Tibial nerve (tissue), 4 donors: Measurements from ENCODE around the gene TNIP1. TPM values are rescaled to one million over a fixed set of nuclear protein-coding genes. Genes with fewer than 3 reads are reported as not detected.

Experiments
- DNase-seq, 2 donors: peaks; one replicate each; pipeline ENCODE4 v3.0.0-alpha.2; 2019; ENCODE audit warnings: low spot score in 2 of 2
- H3K27ac ChIP-seq, 4 donors: fragments of 200-600 bp; sonication (generic) in 3 of 4; one replicate each; pipeline ENCODE4 v1.5.1; 2017 to 2019; ENCODE audit warnings: mild to moderate bottlenecking in 1 of 4
- H3K27me3 ChIP-seq, 2 donors: fragments of 200-600 bp; sonication (generic) in 1 of 2; one replicate each; pipeline versions ENCODE4 v1.5.1 to v1.6.0; 2017 to 2019
- H3K36me3 ChIP-seq, 3 donors: fragments of 200-600 bp; sonication (generic); one replicate each; pipeline ENCODE4 v1.5.1; 2018 to 2019
- H3K4me1 ChIP-seq, 4 donors: fragments of 200-600 bp; sonication (generic) in 3 of 4; one replicate each; pipeline ENCODE4 v1.5.1; 2017 to 2019
- H3K4me3 ChIP-seq, 4 donors: fragments of 200-600 bp; sonication (generic) in 3 of 4; one replicate each; pipeline ENCODE4 v1.5.1; 2017 to 2019; ENCODE audit warnings: mild to moderate bottlenecking in 1 of 4, moderate library complexity in 1 of 4
- H3K9me3 ChIP-seq, 4 donors: fragments of 200-600 bp; sonication (generic) in 3 of 4; one replicate each; pipeline ENCODE4 v1.5.1; 2017 to 2019
- CTCF ChIP-seq, 5 experiments: fragments of 200-600 bp in 3 of 5; fragments of 450-650 bp in 2 of 5; sonication (generic) in 3 of 5; IDR thresholded peaks; one replicate each; pipeline ENCODE4 v1.5.1; 2016 to 2019; ENCODE audit warnings: antibody characterized with exemption in 5 of 5, mild to moderate bottlenecking in 3 of 5, moderate library complexity in 2 of 5
- EP300 ChIP-seq, 2 donors: sonication (generic); formaldehyde crosslinking; IDR thresholded peaks; one replicate each; pipeline ENCODE4 v1.6.1; 2017; ENCODE audit warnings: antibody characterized with exemption in 2 of 2, mild to moderate bottlenecking in 1 of 2
- POLR2A ChIP-seq, 2 donors: fragments of 450-650 bp; IDR thresholded peaks; one replicate each; pipeline ENCODE4 v1.6.1; 2017; ENCODE audit warnings: antibody characterized with exemption in 2 of 2, mild to moderate bottlenecking in 2 of 2, moderate library complexity in 2 of 2
- WGBS, 2 donors: methylation state at CpG; one replicate each; pipeline ENCODE4 v1.1.5; 2018; 5-methylcytosine and 5-hydroxymethylcytosine counted together
- total RNA-seq, 4 donors: library from RNA; depleted of rRNA; stranded (reverse); fragments of >200 nt; gene quantifications; one replicate each; pipeline ENCODE4 v1.1.0, GENCODE V29; 2016

Gene TNIP1
- total RNA-seq, 4 donors from 2014 or later: 91.2 to 108 (median 94.3) TPM

GRCh38 chr5:151039665-151040064 lies 41.2 kb downstream of the TNIP1 start:
- no peak for TF ChIP-seq POLR2A (IDR thresholded peaks at IDR 0.05)
- TF ChIP-seq CTCF (IDR thresholded peaks at IDR 0.05): no peak
- peak overlapping the region in 3 of 4 donors; percentile 21 to 79 (median 68) for H3K27ac ChIP-seq
- 92% methylated on average over 9 of the region's 9 CpGs for WGBS, 2 donors
- no peak for DNase-seq
- no peak overlapping the region for H3K4me3 ChIP-seq
- peaks cover 0 to 43% (median 21%) of the 10 kb centered on the region in 4 donors for H3K4me1 ChIP-seq
- no peaks in the 10 kb centered on the region for H3K9me3 ChIP-seq
- peaks cover 0 to 94% (median 41%) of the 10 kb centered on the region in 3 donors for H3K36me3 ChIP-seq
- H3K27me3 ChIP-seq: no peaks in the 10 kb centered on the region

GRCh38 chr5:151038801-151039238 lies 42.0 kb downstream of the TNIP1 start:
- DNase-seq: no peak
- peaks cover 0 to 95% (median 40%) of the 10 kb centered on the region in 3 donors for H3K36me3 ChIP-seq
- no peaks in the 10 kb centered on the region for H3K9me3 ChIP-seq
- no peak for TF ChIP-seq POLR2A (IDR thresholded peaks at IDR 0.05)
- no peak for TF ChIP-seq CTCF (IDR thresholded peaks at IDR 0.05)
- TF ChIP-seq EP300 (IDR thresholded peaks at IDR 0.05): no peak
- 20 to 87% methylated on average over 1 to 7 of the region's 7 CpGs for WGBS, 2 donors
- peaks cover 0 to 43% (median 21%) of the 10 kb centered on the region in 4 donors for H3K4me1 ChIP-seq
- peak overlapping the region in 3 of 4 donors; percentile 21 to 79 (median 68) for H3K27ac ChIP-seq
- no peak overlapping the region for H3K4me3 ChIP-seq
- H3K27me3 ChIP-seq: no peaks in the 10 kb centered on the region

DNA sequence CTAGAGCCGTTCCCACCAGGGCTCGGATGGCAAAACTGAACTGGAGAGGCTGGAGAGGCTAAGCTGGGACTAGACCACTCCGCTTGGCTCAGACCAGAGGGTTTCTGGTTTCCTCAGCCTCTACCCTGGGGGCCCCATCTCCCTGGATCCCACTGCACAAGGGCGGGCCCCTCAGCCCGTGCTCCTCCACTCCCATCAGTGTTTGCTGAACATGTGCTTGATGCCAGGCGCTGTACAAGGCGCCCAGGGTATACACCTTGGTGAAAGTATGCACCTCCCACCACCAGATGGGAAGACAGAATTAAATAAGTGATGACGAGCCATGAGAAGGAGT lies 42.5 kb downstream of the TNIP1 start:
- H3K4me3 ChIP-seq: no peak overlapping the region
- peak overlapping the region; percentile 21 to 79 (median 65) for H3K27ac ChIP-seq
- peaks cover 0 to 43% (median 21%) of the 10 kb centered on the region in 4 donors for H3K4me1 ChIP-seq
- no peak for TF ChIP-seq EP300 (IDR thresholded peaks at IDR 0.05)
- TF ChIP-seq POLR2A (IDR thresholded peaks at IDR 0.05): no peak
- TF ChIP-seq CTCF (IDR thresholded peaks at IDR 0.05): no peak
- peaks cover 0 to 97% (median 38%) of the 10 kb centered on the region in 3 donors for H3K36me3 ChIP-seq
- DNase-seq: no peak
- 54 to 69% methylated on average over 8 of the region's 8 CpGs for WGBS, 2 donors
- no peaks in the 10 kb centered on the region for H3K27me3 ChIP-seq
- no peaks in the 10 kb centered on the region for H3K9me3 ChIP-seq

DNA sequence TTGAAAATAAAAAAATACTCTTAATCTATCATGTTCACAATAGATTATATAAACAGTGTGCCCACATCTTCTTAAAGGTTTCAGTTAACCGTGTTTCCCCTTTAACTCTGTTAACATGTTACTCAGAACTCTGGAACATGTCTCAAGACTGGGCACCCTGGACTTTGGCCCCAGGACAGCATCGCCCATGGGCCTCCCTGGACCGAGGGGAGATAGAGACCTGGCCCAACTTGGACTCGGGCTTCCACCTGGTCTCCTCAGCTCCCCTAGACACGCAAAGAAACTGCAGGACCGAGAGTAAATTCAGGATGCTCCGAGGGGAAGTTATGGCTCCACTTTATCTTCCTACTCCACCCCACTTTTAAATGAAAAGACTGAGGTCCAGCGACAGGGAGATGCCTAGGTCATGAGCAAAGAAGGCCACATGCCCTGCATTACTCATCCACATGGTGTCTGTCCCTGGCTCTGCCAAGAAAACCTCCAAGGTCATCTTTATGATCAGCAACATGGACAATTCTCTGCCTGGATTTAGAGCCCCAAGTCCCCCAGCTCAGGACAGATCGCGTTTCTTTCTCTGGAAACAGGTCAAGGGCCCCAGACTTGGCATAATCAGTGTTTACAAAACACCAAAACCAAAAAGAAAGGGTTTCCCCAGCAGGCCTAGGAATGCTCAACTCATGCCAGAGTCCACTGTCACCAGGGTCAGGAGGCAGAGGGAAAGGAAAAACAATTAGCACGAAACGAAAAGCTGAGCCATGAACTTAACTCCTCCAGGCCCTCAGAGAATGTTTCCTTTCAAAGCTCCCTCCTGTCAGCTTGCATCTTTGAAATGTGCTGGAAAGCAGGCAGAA lies 43.0 kb downstream of the TNIP1 start:
- Histone ChIP-seq H3K36me3 (peaks cover 0 to 97% (median 35%) of the 10 kb centered on the region in 3 donors), H3K4me1 (peaks cover 0 to 43% (median 21%) of the 10 kb centered on the region in 4 donors), H3K9me3 (no peaks in the 10 kb centered on the region), H3K4me3 (no peak overlapping the region), H3K27me3 (no peaks in the 10 kb centered on the region), H3K27ac (peak overlapping the region; percentile 21 to 79 (median 65))
- TF ChIP-seq CTCF (IDR thresholded peaks at IDR 0.05): no peak
- TF ChIP-seq EP300 (IDR thresholded peaks at IDR 0.05): peak in 1 of 2 donors; percentile 85
- peak in 1 of 2 donors; percentile 55 for DNase-seq
- WGBS, 2 donors: 50 to 55% methylated on average over 12 of the region's 12 CpGs

GRCh38 chr5:151036556-151036955 lies 44.3 kb downstream of the TNIP1 start:
- H3K27me3 ChIP-seq: no peaks in the 10 kb centered on the region
- peaks cover 0 to 43% (median 21%) of the 10 kb centered on the region in 4 donors for H3K4me1 ChIP-seq
- H3K36me3 ChIP-seq: peaks cover 0 to 97% (median 31%) of the 10 kb centered on the region in 3 donors
- no peak for TF ChIP-seq EP300 (IDR thresholded peaks at IDR 0.05)
- no peak for TF ChIP-seq POLR2A (IDR thresholded peaks at IDR 0.05)
- no peak for TF ChIP-seq CTCF (IDR thresholded peaks at IDR 0.05)
- H3K4me3 ChIP-seq: no peak overlapping the region
- 89 to 90% methylated on average over 6 of the region's 6 CpGs for WGBS, 2 donors
- H3K27ac ChIP-seq: peak overlapping the region in 1 of 4 donors; percentile 79
- DNase-seq: no peak
- no peaks in the 10 kb centered on the region for H3K9me3 ChIP-seq
